GM23248 (cell line): ENCODE measurements around the gene B3GALT5.

Source experiments
- EZH2 ChIP-seq: fragments of 200-600 bp; sonication (generic); IDR thresholded peaks from 2 replicates; pipeline ENCODE4 v1.6.1; 2018; ENCODE audit warnings: antibody characterized with exemption, mild to moderate bottlenecking; ENCODE audit not compliant: insufficient read depth, poor library complexity, severe bottlenecking
- EZH2phosphoT487 ChIP-seq: fragments of 200-600 bp; sonication (generic); IDR thresholded peaks from 2 replicates; pipeline ENCODE4 v1.6.1; 2018; ENCODE audit warnings: antibody characterized with exemption, moderate library complexity, mild to moderate bottlenecking, low read depth; ENCODE audit not compliant: insufficient read depth

- TF ChIP-seq EZH2 (no peak), EZH2phosphoT487 (no peak)
Measured at GRCh38 chr21:39602076-39602689, 10.6 kb upstream of the B3GALT5 start.
